Neural cell (in vitro differentiated cells): ENCODE data around the gene CCDC88C. TPM values are rescaled to one million over a fixed set of nuclear protein-coding genes. Genes with fewer than 3 reads are reported as not detected.

ENCODE experiments used
- H2AFZ ChIP-seq: fragments of 200-600, 300-800 bp; sonication (generic), shearing (Covaris generic); 2 replicates; pipeline ENCODE4 v1.6.0; 2014; ENCODE audit warnings: low read depth, mild to moderate bottlenecking, antibody characterized with exemption, low read length, moderate library complexity
- H3F3A ChIP-seq: fragments of 200-600 bp; shearing (Covaris generic); 2 replicates; pipeline ENCODE4 v1.6.1; 2016; ENCODE audit warnings: mild to moderate bottlenecking, moderate library complexity, mixed read lengths, antibody characterized with exemption, low read length; ENCODE audit not compliant: insufficient read depth, poor library complexity, severe bottlenecking
- H3K27ac ChIP-seq: fragments of 200-600, 300-800 bp; sonication (generic), shearing (Covaris generic); 2 replicates; pipeline ENCODE4 v1.5.1; 2014; ENCODE audit warnings: mild to moderate bottlenecking, low read length, moderate library complexity
- H3K27me3 ChIP-seq: fragments of 300-800, 200-600 bp; sonication (generic), shearing (Covaris generic); 2 replicates; pipeline ENCODE4 v1.6.0; 2014; ENCODE audit warnings: mild to moderate bottlenecking, low read depth, low read length, moderate library complexity; ENCODE audit not compliant: insufficient read depth
- H3K36me3 ChIP-seq: fragments of 300-800, 200-600 bp; sonication (generic), shearing (Covaris generic); 2 replicates; pipeline ENCODE4 v1.5.1; 2014; ENCODE audit warnings: mild to moderate bottlenecking, antibody characterized with exemption, low read length, moderate library complexity; ENCODE audit not compliant: insufficient read depth
- H3K4me2 ChIP-seq: fragments of 300-800, 200-600 bp; sonication (generic), shearing (Covaris generic); 2 replicates; pipeline ENCODE4 v1.6.0; 2014; ENCODE audit warnings: mild to moderate bottlenecking, low read length
- H3K4me3 ChIP-seq: fragments of 300-800, 200-600 bp; sonication (generic), shearing (Covaris generic); 2 replicates; pipeline ENCODE4 v1.5.1; 2014; ENCODE audit warnings: mild to moderate bottlenecking, low read length, moderate library complexity
- H3K79me2 ChIP-seq: fragments of 200-600 bp; shearing (Covaris generic); replicated peaks from 2 replicates; pipeline ENCODE4 v1.6.0; 2014; ENCODE audit warnings: mild to moderate bottlenecking, low read length, moderate library complexity; ENCODE audit not compliant: insufficient read depth
- H3K9ac ChIP-seq: fragments of 300-800, 200-600 bp; sonication (generic), shearing (Covaris generic); 2 replicates; pipeline ENCODE4 v1.6.1; 2016; ENCODE audit warnings: mild to moderate bottlenecking, low read length, mixed read lengths
- H3K9me2 ChIP-seq: fragments of 200-600 bp; shearing (Covaris generic); 2 replicates; pipeline ENCODE4 v1.6.1; 2016; ENCODE audit warnings: mild to moderate bottlenecking, low read length, mixed read lengths; ENCODE audit not compliant: insufficient read depth
- H3K9me3 ChIP-seq: fragments of 200-600, 300-800 bp; sonication (generic), shearing (Covaris generic); 2 replicates; pipeline ENCODE4 v1.6.1; 2016; ENCODE audit warnings: mild to moderate bottlenecking, mixed run types, low read length, moderate library complexity, mixed read lengths
- H4K20me1 ChIP-seq: fragments of 200-600 bp; shearing (Covaris generic); 2 replicates; pipeline ENCODE4 v1.6.1; 2016; ENCODE audit warnings: mild to moderate bottlenecking, mixed run types; ENCODE audit not compliant: insufficient read depth
- CTCF ChIP-seq: fragments of 450-650 bp; IDR thresholded peaks from 2 replicates; pipeline ENCODE4 v1.5.1; 2014; ENCODE audit warnings: antibody characterized with exemption, mild to moderate bottlenecking, moderate library complexity; ENCODE audit not compliant: poor library complexity, severe bottlenecking
- EP300 ChIP-seq: fragments of 450-650 bp; conservative IDR thresholded peaks from 2 replicates; pipeline ENCODE4 v1.6.1; 2014; ENCODE audit warnings: antibody characterized with exemption, mild to moderate bottlenecking, moderate library complexity; ENCODE audit not compliant: poor library complexity, severe bottlenecking
- EZH2 ChIP-seq: fragments of 200-600, 300-800 bp; shearing (Covaris generic), sonication (generic); IDR thresholded peaks from 2 replicates; pipeline ENCODE4 v1.6.1; 2014; ENCODE audit warnings: antibody characterized with exemption, low read length, borderline replicate concordance, mild to moderate bottlenecking; ENCODE audit not compliant: insufficient read depth, poor library complexity, severe bottlenecking
- MXI1 ChIP-seq: fragments of 450-650 bp; conservative IDR thresholded peaks from 2 replicates; pipeline ENCODE4 v1.6.1; 2014; ENCODE audit warnings: antibody characterized with exemption, mild to moderate bottlenecking; ENCODE audit not compliant: poor library complexity, severe bottlenecking
- POLR2AphosphoS5 ChIP-seq: IDR thresholded peaks from 2 replicates; pipeline ENCODE4 v1.6.1; 2012
- RAD21 ChIP-seq: fragments of 450-650 bp; conservative IDR thresholded peaks from 2 replicates; pipeline ENCODE4 v1.6.1; 2014; ENCODE audit warnings: antibody characterized with exemption, mild to moderate bottlenecking, moderate library complexity
- REST ChIP-seq: IDR thresholded peaks from 2 replicates; pipeline ENCODE4 v1.6.1; 2012; ENCODE audit warnings: borderline replicate concordance
- SMC3 ChIP-seq: fragments of 450-650 bp; conservative IDR thresholded peaks from 2 replicates; pipeline ENCODE4 v1.6.1; 2014; ENCODE audit warnings: antibody characterized with exemption, mild to moderate bottlenecking, moderate library complexity; ENCODE audit not compliant: poor library complexity
- TAF1 ChIP-seq: IDR thresholded peaks from 2 replicates; pipeline ENCODE4 v1.6.1; 2012; ENCODE audit warnings: low read depth
- polyA plus RNA-seq: library from polyadenylated mRNA; depleted of rRNA; stranded (reverse); fragments of >200 nt; gene quantifications from 2 replicates; pipeline ENCODE4 v1.2.3, GENCODE V29; 2014

The CCDC88C gene
- polyA plus RNA-seq, 1 donor from 2014 or later = 20.1 TPM

DNA sequence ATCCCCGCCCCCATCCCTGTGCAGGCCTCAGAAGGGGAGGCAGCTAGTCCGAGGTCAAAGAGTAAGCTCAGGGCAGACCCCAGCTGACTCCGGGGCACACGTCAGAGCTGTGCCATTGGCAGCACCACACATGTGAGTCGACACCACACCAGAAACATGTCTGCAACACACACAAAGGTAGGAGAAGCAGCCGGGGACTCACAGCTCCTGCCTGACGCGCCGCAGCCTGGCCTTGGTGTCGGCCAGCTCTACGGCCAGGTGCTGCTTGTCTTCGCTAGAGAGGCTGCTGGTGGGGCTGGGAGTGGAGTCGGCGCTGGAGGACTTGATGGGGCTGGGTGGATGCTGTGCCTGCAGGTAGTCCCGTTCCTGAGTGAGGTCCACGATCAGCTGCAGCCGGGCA is 78.5 kb downstream of the CCDC88C start:
- H3K9ac ChIP-seq = no peak overlapping the region
- no peak overlapping the region for H2AFZ ChIP-seq
- H3F3A ChIP-seq = no peaks in the 10 kb centered on the region
- TF ChIP-seq REST (no peak), CTCF (no peak), POLR2AphosphoS5 (no peak), SMC3 (no peak), MXI1 (no peak), RAD21 (no peak), TAF1 (no peak), EP300 (no peak), EZH2 (no peak)
- no peak overlapping the region for H3K4me3 ChIP-seq
- no peaks in the 10 kb centered on the region for H3K9me3 ChIP-seq
- H3K36me3 ChIP-seq = no peaks in the 10 kb centered on the region
- no peaks in the 10 kb centered on the region for H4K20me1 ChIP-seq
- H3K27ac ChIP-seq = no peak overlapping the region
- H3K27me3 ChIP-seq = no peaks in the 10 kb centered on the region
- no peak overlapping the region for H3K4me2 ChIP-seq
- H3K9me2 ChIP-seq = no peaks in the 10 kb centered on the region
- no peaks in the 10 kb centered on the region for H3K79me2 ChIP-seq

GRCh38 chr14:91338379-91338778 is 79.2 kb downstream of the CCDC88C start:
- Histone ChIP-seq H3K9ac (no peak overlapping the region), H3K4me2 (no peak overlapping the region), H3K36me3 (no peaks in the 10 kb centered on the region), H3K27me3 (no peaks in the 10 kb centered on the region), H3K4me3 (no peak overlapping the region), H3K9me2 (no peaks in the 10 kb centered on the region), H4K20me1 (no peaks in the 10 kb centered on the region), H3K9me3 (no peaks in the 10 kb centered on the region), H3K27ac (no peak overlapping the region), H3F3A (no peaks in the 10 kb centered on the region), H3K79me2 (no peaks in the 10 kb centered on the region), H2AFZ (no peak overlapping the region)
- TF ChIP-seq RAD21 = no peak
- no peak for TF ChIP-seq MXI1
- no peak for TF ChIP-seq POLR2AphosphoS5
- TF ChIP-seq EP300 = no peak
- TF ChIP-seq EZH2 = no peak
- no peak for TF ChIP-seq REST
- no peak for TF ChIP-seq CTCF
